Erythroblast (primary cell): ENCODE data around the gene CST3.

ENCODE experiments used
- GATA1 ChIP-seq: IDR thresholded peaks from 2 replicates; pipeline ENCODE4 v1.6.1; 2011; ENCODE audit warnings: low read depth, mild to moderate bottlenecking, control low read depth, low read length, moderate library complexity
- POLR2A ChIP-seq: IDR thresholded peaks from 2 replicates; pipeline ENCODE4 v1.6.1; 2011; ENCODE audit warnings: mild to moderate bottlenecking, low read length

DNA sequence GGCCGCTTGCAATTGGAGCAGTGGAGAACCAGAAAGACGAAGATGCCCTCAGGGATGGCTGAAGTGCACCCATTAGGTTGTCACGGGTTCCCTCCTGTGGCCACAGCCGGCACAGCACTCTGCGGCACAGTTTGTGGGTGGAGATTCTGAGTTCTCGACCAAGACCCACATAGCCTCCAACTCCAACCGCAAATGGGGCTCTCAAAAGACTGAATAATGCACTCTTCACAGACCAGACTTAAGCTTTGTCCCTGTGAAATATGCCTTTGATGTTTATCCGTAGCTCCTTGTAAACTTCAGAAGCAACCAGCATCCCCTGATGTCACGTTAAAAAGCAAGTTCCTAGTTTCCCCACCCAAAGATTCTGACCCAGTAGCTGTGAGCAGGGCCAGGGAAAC is 31.1 kb downstream of the CST3 start:
- TF ChIP-seq POLR2A (no peak), GATA1 (no peak)
